Ishikawa (cell line): ENCODE data around the gene CBY1.

Experiments
- CEBPB ChIP-seq: IDR thresholded peaks from 2 replicates; pipeline ENCODE4 v1.6.1; 2012
- CREB1 ChIP-seq: IDR thresholded peaks from 2 replicates; pipeline ENCODE4 v1.6.1; 2012; ENCODE audit warnings: low read depth
- EGR1 ChIP-seq: IDR thresholded peaks from 2 replicates; pipeline ENCODE4 v1.6.1; 2012
- EP300 ChIP-seq: IDR thresholded peaks from 2 replicates; pipeline ENCODE4 v1.6.1; 2012; ENCODE audit warnings: borderline replicate concordance
- FOXM1 ChIP-seq: IDR thresholded peaks from 2 replicates; pipeline ENCODE4 v1.6.1; 2012; ENCODE audit warnings: low read depth, borderline replicate concordance
- NFIC ChIP-seq: IDR thresholded peaks from 2 replicates; pipeline ENCODE4 v1.6.1; 2012
- RAD21 ChIP-seq: IDR thresholded peaks from 2 replicates; pipeline ENCODE4 v1.6.1; 2012; ENCODE audit warnings: low read depth
- REST ChIP-seq: IDR thresholded peaks from 2 replicates; pipeline ENCODE4 v1.6.1; 2012; ENCODE audit warnings: low read depth, mild to moderate bottlenecking
- TAF1 ChIP-seq: IDR thresholded peaks from 2 replicates; pipeline ENCODE4 v1.6.1; 2012; ENCODE audit warnings: low read depth, mild to moderate bottlenecking
- TCF12 ChIP-seq: IDR thresholded peaks from 2 replicates; pipeline ENCODE4 v1.6.1; 2012; ENCODE audit warnings: low read depth
- TEAD4 ChIP-seq: IDR thresholded peaks from 2 replicates; pipeline ENCODE4 v1.6.1; 2012
- USF1 ChIP-seq: IDR thresholded peaks from 2 replicates; pipeline ENCODE4 v1.6.1; 2012
- YY1 ChIP-seq: IDR thresholded peaks from 2 replicates; pipeline ENCODE4 v1.6.1; 2012; ENCODE audit warnings: low read depth
- ZBTB7A ChIP-seq: IDR thresholded peaks from 2 replicates; pipeline ENCODE4 v1.6.1; 2012; ENCODE audit warnings: low read depth
- TF ChIP-seq, protein P1 (sequence below): IDR thresholded peaks from 2 replicates; pipeline ENCODE4 v1.6.1; 2012

The CBY1 gene

DNA sequence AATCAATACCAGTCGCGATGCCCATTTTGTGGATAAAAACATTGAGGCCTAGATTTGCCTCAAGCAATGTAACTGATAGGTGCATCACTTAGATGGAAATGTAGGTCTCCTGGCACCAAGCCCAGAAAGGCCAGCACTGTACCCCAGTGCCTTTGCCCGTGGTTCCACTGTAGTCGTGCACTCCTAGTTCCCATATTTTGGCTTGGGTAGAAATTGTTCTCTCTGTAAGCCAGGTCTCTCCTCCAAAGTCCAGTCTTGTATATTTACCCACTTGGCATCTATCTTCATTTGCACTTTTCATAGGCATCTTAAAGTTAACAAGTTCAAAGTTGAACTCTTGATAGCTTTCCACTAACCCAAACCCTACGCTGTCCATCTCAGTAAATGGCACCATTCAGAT, 44.9 kb upstream of the CBY1 start:
- TF ChIP-seq USF1 (no peak), NFIC (no peak), YY1 (no peak), RAD21 (no peak), FOXM1 (no peak), CEBPB (no peak), REST (no peak), TEAD4 (no peak), CREB1 (no peak), TAF1 (no peak), TCF12 (no peak), EP300 (no peak), EGR1 (no peak), ZBTB7A (no peak)
- TF ChIP-seq, protein P1, sequence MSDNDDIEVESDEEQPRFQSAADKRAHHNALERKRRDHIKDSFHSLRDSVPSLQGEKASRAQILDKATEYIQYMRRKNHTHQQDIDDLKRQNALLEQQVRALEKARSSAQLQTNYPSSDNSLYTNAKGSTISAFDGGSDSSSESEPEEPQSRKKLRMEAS: no peak

- no peak for TF ChIP-seq EGR1
- TF ChIP-seq CEBPB: no peak
- no peak for TF ChIP-seq TCF12
- TF ChIP-seq ZBTB7A: no peak
- TF ChIP-seq RAD21: no peak
- TF ChIP-seq REST: no peak
- no peak for TF ChIP-seq EP300
Measured at GRCh38 chr22:38612217-38613006, 44.0 kb upstream of the CBY1 start.

GRCh38 chr22:38613588-38613987, 42.9 kb upstream of the CBY1 start:
- TF ChIP-seq EP300: no peak
- no peak for TF ChIP-seq CEBPB
- TF ChIP-seq TCF12: no peak
- no peak for TF ChIP-seq NFIC
- TF ChIP-seq REST: no peak
- TF ChIP-seq USF1: no peak
- TF ChIP-seq TAF1: no peak
- no peak for TF ChIP-seq RAD21

- no peak for TF ChIP-seq RAD21
- TF ChIP-seq ZBTB7A: no peak
- TF ChIP-seq, protein P1: no peak
Measured at GRCh38 chr22:38614332-38615063, 41.9 kb upstream of the CBY1 start.
